Ovary (tissue), 9 donors: ENCODE results near the gene EIF5AL1. TPM values are rescaled to one million over a fixed set of nuclear protein-coding genes. Genes with fewer than 3 reads are reported as not detected.
"Not testable (repeated sequence)": the region's sequence is repeated elsewhere in the genome, so short reads cannot be mapped to it uniquely, and the experiment has no call there.

Source experiments
- DNase-seq, 5 donors: peaks; one replicate each; pipeline ENCODE4 v3.0.0-alpha.2; 2019 to 2020
- H3K27ac ChIP-seq, 2 donors: fragments of 200-600 bp; one replicate each; pipeline versions ENCODE4 v1.5.1 to v1.8.0; 2019 to 2022
- H3K27me3 ChIP-seq: fragments of 200-600 bp; one replicate; pipeline ENCODE4 v1.8.0; 2022
- H3K36me3 ChIP-seq: fragments of 200-600 bp; sonication (generic); one replicate; pipeline ENCODE4 v1.5.1; 2019
- H3K4me1 ChIP-seq: one replicate; pipeline ENCODE4 v1.8.1; 2013; ENCODE audit warnings: mild to moderate bottlenecking, moderate library complexity; ENCODE audit not compliant: insufficient read depth
- H3K4me3 ChIP-seq: fragments of 200-600 bp; sonication (generic); one replicate; pipeline ENCODE4 v1.5.1; 2017
- H3K9me3 ChIP-seq, 2 donors: fragments of 200-600 bp in 1 of 2; sonication (generic) in 1 of 2; one replicate each; pipeline versions ENCODE4 v1.5.1 to v1.8.1; 2013 to 2019; ENCODE audit warnings: mild to moderate bottlenecking in 1 of 2, moderate library complexity in 1 of 2
- EP300 ChIP-seq: sonication (generic); formaldehyde crosslinking; IDR thresholded peaks from one replicate; pipeline ENCODE4 v1.6.1; 2017; ENCODE audit warnings: antibody characterized with exemption
- POLR2A ChIP-seq: fragments of 450-650 bp; IDR thresholded peaks from one replicate; pipeline ENCODE4 v1.6.1; 2017; ENCODE audit warnings: antibody characterized with exemption, mild to moderate bottlenecking, moderate library complexity
- WGBS, 3 donors: extraction: QIAGEN DNeasy Blood & Tissue Kit in 1 of 3; methylation state at CpG; one replicate each; pipeline versions ENCODE4 v1.1.5 to v1.1.7; 2013 to 2017; 5-methylcytosine and 5-hydroxymethylcytosine counted together
- intact Hi-C, 4 donors: fragments of 100-400 bp; cut with DNase I; formaldehyde crosslinking; loops; one replicate each; pipeline versions ENCODE4 v1.11.0 to v1.15.1; 2022 to 2023
- polyA plus RNA-seq, 2 donors: library from polyadenylated mRNA; stranded (reverse); fragments of 200-250 nt in 1 of 2; fragments of 350-450 nt in 1 of 2; fragmentation: Illumina TruSeq in 1 of 2; extraction: RNeasy Lipid Tissue Mini Kit (QIAGEN cat#74804) in 1 of 2; gene quantifications; one replicate each; pipeline ENCODE4 v1.2.3, GENCODE V29; 2013 to 2014
- total RNA-seq, 7 donors: library from RNA; depleted of rRNA in 2 of 7; stranded (reverse); fragments of >200 nt in 2 of 7; fragmentation: NEBNext Ultra II Directional in 3 of 7; extraction: Animal tissue kit (Norgen Biotek cat#: 25700) in 3 of 7; gene quantifications; one replicate each; pipeline versions ENCODE4 v1.1.0 to v1.2.4, GENCODE V29; 2016 to 2023
- TF ChIP-seq, protein P1 (sequence below), 3 donors: fragments of 450-650 bp in 2 of 3; fragments of 200-600 bp in 1 of 3; IDR thresholded peaks; one replicate each; pipeline versions ENCODE4 v1.5.1 to v1.8.0; 2016 to 2022; ENCODE audit warnings: antibody characterized with exemption in 3 of 3, mild to moderate bottlenecking in 1 of 3
- donor health status: DM: no; HTN: no; CAD: no; lungs with moderate emphysema.
- donor health status: DM: no; HTN: no; CAD: no.
- donor health status: Bipolar disorder and iron deficiency.
- donor health status: DM: yes; HTN: yes; CAD: no.
- donor health status: DM: no; HTN: no; CAD: no.
- donor health status: DM: yes; HTN: yes; CAD: no.

EIF5AL1 gene
- total and polyA plus RNA-seq, 9 donors: 0.10 to 0.72 (median 0.23) TPM; not detected in 1

GRCh38 chr10:79547973-79548372 is 35.6 kb downstream of the EIF5AL1 start:
- DNase-seq: no peak
- H3K27ac ChIP-seq: no peak overlapping the region
- TF ChIP-seq POLR2A: no peak
- TF ChIP-seq EP300: no peak
- TF ChIP-seq, protein P1, sequence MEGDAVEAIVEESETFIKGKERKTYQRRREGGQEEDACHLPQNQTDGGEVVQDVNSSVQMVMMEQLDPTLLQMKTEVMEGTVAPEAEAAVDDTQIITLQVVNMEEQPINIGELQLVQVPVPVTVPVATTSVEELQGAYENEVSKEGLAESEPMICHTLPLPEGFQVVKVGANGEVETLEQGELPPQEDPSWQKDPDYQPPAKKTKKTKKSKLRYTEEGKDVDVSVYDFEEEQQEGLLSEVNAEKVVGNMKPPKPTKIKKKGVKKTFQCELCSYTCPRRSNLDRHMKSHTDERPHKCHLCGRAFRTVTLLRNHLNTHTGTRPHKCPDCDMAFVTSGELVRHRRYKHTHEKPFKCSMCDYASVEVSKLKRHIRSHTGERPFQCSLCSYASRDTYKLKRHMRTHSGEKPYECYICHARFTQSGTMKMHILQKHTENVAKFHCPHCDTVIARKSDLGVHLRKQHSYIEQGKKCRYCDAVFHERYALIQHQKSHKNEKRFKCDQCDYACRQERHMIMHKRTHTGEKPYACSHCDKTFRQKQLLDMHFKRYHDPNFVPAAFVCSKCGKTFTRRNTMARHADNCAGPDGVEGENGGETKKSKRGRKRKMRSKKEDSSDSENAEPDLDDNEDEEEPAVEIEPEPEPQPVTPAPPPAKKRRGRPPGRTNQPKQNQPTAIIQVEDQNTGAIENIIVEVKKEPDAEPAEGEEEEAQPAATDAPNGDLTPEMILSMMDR (IDR thresholded peaks at IDR 0.05): no peak
- no peaks in the 10 kb centered on the region for H3K9me3 ChIP-seq
- H3K27me3 ChIP-seq: no peaks in the 10 kb centered on the region
- intact Hi-C loops: no loop called here
- H3K4me3 ChIP-seq: no peak overlapping the region
- H3K4me1 ChIP-seq: no peaks in the 10 kb centered on the region
- WGBS, 3 donors: 37 to 46% (median 41%) methylated on average over 3 of the region's 3 CpGs
- H3K36me3 ChIP-seq: no peaks in the 10 kb centered on the region

DNA sequence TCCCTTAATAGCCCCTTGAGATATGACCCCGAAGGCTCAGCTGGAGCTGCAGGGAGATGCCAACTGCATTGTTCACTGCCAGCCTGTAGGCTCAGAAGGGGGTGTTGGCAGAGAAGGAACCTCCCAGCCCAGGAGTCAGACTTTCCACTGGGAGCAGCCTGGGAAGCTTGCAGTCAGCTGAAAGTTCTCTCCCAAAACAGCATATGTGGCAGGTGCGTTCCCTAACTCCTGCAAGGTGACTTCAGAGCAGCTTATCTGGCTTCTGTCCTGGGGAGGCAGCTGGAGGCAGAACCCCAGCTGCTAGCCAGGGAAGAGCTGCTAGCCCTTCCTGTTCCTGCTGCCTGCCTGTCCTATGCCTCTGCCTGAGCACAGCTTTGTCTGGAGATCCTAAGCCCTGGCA is 39.8 kb downstream of the EIF5AL1 start:
- Histone ChIP-seq H3K4me1 (no peaks in the 10 kb centered on the region), H3K36me3 (no peaks in the 10 kb centered on the region), H3K27ac (no peak overlapping the region), H3K27me3 (no peaks in the 10 kb centered on the region), H3K4me3 (no peak overlapping the region), H3K9me3 (no peaks in the 10 kb centered on the region)
- intact Hi-C loops: no loop called here
- TF ChIP-seq POLR2A: no peak
- no peak for TF ChIP-seq EP300
- TF ChIP-seq, protein P1 (IDR thresholded peaks at IDR 0.05): no peak
- WGBS, 3 donors: 52 to 73% (median 60%) methylated on average over 2 of the region's 2 CpGs
- DNase-seq: no peak

DNA sequence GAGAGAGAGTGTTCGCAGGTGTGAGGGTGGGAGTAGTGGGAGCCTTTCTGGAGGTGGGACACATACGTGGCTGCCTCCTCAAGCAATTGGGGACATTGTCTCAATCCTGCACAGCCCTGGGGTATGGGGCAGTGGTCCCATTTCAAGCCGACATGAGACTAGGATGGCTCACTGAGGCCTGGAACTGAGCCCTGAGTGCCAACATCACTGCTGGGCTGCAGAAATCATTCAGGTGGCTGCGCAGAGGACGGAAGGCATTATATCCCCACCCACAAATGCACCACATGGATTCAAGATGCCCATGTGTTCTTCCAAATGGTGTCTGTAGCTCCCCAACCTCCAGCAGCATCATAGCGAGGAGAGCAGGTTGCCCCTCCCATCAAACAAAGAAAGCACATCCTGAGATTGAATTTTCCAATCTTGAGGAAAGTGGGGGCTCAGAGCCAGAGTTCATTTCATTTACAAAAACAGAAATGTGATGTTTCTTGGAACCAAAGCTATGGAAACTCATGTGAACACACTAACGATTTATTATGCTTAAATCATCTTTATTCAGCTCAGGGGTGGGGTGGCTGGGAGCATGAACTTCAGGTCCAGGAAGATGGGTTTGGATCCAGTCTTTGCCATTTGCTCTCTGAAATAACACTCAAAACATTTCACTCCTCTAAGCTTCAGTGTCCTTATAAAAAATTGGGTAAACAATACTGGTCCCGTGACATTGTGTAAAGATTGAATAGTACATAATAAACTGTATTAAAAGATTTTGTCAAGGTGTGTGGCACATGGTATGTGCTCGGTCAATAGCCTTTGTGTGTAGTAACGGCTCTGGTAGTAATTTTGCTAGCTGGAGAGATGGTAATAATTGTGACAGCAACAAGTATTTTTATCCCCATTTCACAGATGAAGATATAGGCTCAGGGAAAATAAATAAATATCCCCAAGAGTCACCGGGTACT is 43.3 kb downstream of the EIF5AL1 start:
- Histone ChIP-seq H3K27ac (no peak overlapping the region), H3K4me3 (no peak overlapping the region), H3K9me3 (no peaks in the 10 kb centered on the region), H3K27me3 (no peaks in the 10 kb centered on the region), H3K36me3 (no peaks in the 10 kb centered on the region), H3K4me1 (no peaks in the 10 kb centered on the region)
- 77 to 80% (median 80%) methylated on average over 11 of the region's 11 CpGs for WGBS, 3 donors
- no peak for DNase-seq
- intact Hi-C loops: loop anchor here in 1 of 4 donors (2.0 kb wide), 1 partner anchor 59 kb away; no protein-coding TSS in a partner anchor
- TF ChIP-seq, protein P1 (IDR thresholded peaks at IDR 0.05): no peak
- TF ChIP-seq POLR2A: no peak
- TF ChIP-seq EP300: no peak

DNA sequence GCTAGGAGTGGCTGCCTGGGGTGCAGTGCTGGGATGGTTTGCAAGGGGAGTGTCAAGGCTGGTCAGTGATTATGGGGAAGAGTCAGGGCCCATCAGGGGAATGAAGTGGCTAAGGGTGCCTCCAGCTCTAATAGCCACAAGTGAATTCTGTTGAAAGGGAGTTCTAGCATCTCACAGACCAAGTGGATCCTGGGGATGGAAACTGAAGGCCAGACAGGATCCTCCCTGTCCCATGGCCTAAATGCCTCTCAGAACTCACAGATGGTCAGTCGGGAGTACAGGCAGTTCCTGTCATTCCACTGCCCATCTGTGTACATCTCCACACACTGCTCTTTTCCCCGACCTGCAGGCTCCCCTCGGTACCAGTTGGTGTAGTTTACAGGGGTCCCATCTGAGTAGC is 44.6 kb downstream of the EIF5AL1 start:
- not testable (repeated sequence) for H3K27me3 ChIP-seq, H3K9me3 ChIP-seq, DNase-seq, H3K4me3 ChIP-seq, H3K36me3 ChIP-seq, H3K27ac ChIP-seq, H3K4me1 ChIP-seq
- WGBS, 3 donors: 72 to 88% (median 74%) methylated on average over 3 of the region's 3 CpGs
- intact Hi-C loops: loop anchor here in 1 of 4 donors (2.0 kb wide), 1 partner anchor 58 kb away; no protein-coding TSS in a partner anchor

DNA sequence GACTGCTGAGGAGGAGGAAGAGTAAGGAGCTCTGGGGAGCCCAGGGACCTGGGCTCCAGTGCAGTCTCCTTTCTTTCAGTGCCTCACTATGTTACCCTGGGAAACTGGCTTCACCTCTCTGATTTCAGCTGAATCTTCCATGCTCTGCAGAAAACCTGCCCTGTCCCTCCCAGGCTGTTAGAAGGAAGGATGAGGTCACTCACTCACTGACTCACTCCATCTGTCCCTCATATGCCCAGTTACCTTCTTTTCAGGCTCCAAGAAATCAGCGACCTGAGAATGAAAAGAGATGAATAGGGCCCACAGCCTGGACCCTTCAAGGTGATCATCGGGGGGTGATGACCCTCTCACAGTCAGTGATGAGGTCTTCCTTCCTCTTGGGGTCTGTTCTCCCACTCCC is 47.4 kb downstream of the EIF5AL1 start:
- Histone ChIP-seq H3K4me1 (no peaks in the 10 kb centered on the region), H3K9me3 (no peaks in the 10 kb centered on the region), H3K27ac (no peak overlapping the region), H3K36me3 (no peaks in the 10 kb centered on the region), H3K27me3 (no peaks in the 10 kb centered on the region), H3K4me3 (no peak overlapping the region)
- DNase-seq: no peak
- WGBS, 3 donors: 79 to 88% (median 86%) methylated on average over 2 of the region's 2 CpGs
- TF ChIP-seq EP300 (no peak), POLR2A (no peak)
- TF ChIP-seq, protein P1 (IDR thresholded peaks at IDR 0.05): no peak
- intact Hi-C loops: no loop called here
